Osteocyte (in vitro differentiated cells): ENCODE data around the gene CCHCR1. TPM values are rescaled to one million over a fixed set of nuclear protein-coding genes. Genes with fewer than 3 reads are reported as not detected.
"Not testable (repeated sequence)": the region's sequence is repeated elsewhere in the genome, so short reads cannot be mapped to it uniquely, and the experiment has no call there.

Source experiments
- DNase-seq: peaks from one replicate; pipeline ENCODE4 v3.0.0; 2021; ENCODE audit warnings: mixed read lengths; ENCODE audit not compliant: unreplicated experiment; ENCODE audit errors: extremely low spot score
- H3K27ac Mint-ChIP-seq: one replicate; pipeline ENCODE4 v1.8.0; 2021; ENCODE audit warnings: mild to moderate bottlenecking, mixed read lengths; ENCODE audit not compliant: unreplicated experiment
- H3K27me3 Mint-ChIP-seq: one replicate; pipeline ENCODE4 v1.8.0; 2021; ENCODE audit warnings: mixed read lengths; ENCODE audit not compliant: unreplicated experiment
- H3K36me3 Mint-ChIP-seq: one replicate; pipeline ENCODE4 v1.8.0; 2021; ENCODE audit warnings: mixed read lengths; ENCODE audit not compliant: unreplicated experiment
- H3K4me1 Mint-ChIP-seq: one replicate; pipeline ENCODE4 v1.8.0; 2021; ENCODE audit warnings: mixed read lengths; ENCODE audit not compliant: unreplicated experiment
- H3K4me3 Mint-ChIP-seq: one replicate; pipeline ENCODE4 v1.8.0; 2021; ENCODE audit warnings: mild to moderate bottlenecking, moderate library complexity, mixed read lengths; ENCODE audit not compliant: unreplicated experiment
- H3K9me3 Mint-ChIP-seq: one replicate; pipeline ENCODE4 v1.8.0; 2021; ENCODE audit warnings: mixed read lengths; ENCODE audit not compliant: unreplicated experiment
- CTCF ChIP-seq: fragments of 200-600 bp; sonication (generic); IDR thresholded peaks from 2 replicates; pipeline ENCODE4 v1.5.0; 2021; ENCODE audit warnings: antibody characterized with exemption, mild to moderate bottlenecking, moderate library complexity
- total RNA-seq: library from RNA; stranded (reverse); gene quantifications from 2 replicates; pipeline ENCODE4 v1.2.1, GENCODE V29; 2021

Gene CCHCR1
- total RNA-seq, 1 donor from 2014 or later = 19.0 TPM

GRCh38 chr6:31187780-31188194, 30.2 kb upstream of the CCHCR1 start:
- DNase-seq = no peak
- H3K27me3 Mint-ChIP-seq = no peaks in the 10 kb centered on the region

GRCh38 chr6:31186052-31186734, 28.6 kb upstream of the CCHCR1 start:
- H3K9me3 Mint-ChIP-seq = no peaks in the 10 kb centered on the region
- H3K36me3 Mint-ChIP-seq = no peaks in the 10 kb centered on the region
- TF ChIP-seq CTCF = no peak
- no peaks in the 10 kb centered on the region for H3K27me3 Mint-ChIP-seq
- no peak overlapping the region for H3K27ac Mint-ChIP-seq
- DNase-seq = no peak
- no peaks in the 10 kb centered on the region for H3K4me1 Mint-ChIP-seq
- H3K4me3 Mint-ChIP-seq = no peak overlapping the region

More at GRCh38 chr6:31187780-31188194, 30.2 kb upstream of the CCHCR1 start:
- H3K9me3 Mint-ChIP-seq = no peaks in the 10 kb centered on the region
- no peaks in the 10 kb centered on the region for H3K36me3 Mint-ChIP-seq
- H3K4me3 Mint-ChIP-seq = no peak overlapping the region
- no peak overlapping the region for H3K27ac Mint-ChIP-seq
- TF ChIP-seq CTCF = no peak
- H3K4me1 Mint-ChIP-seq = no peaks in the 10 kb centered on the region

- not testable (repeated sequence) for H3K9me3 Mint-ChIP-seq, H3K4me3 Mint-ChIP-seq, DNase-seq, H3K4me1 Mint-ChIP-seq, H3K27me3 Mint-ChIP-seq, H3K36me3 Mint-ChIP-seq
- H3K27ac Mint-ChIP-seq = peak overlapping the region; percentile 64
These were observed 28.1 kb upstream of the CCHCR1 start for GRCh38 chr6:31185695-31186051.

- H3K27me3 Mint-ChIP-seq, H3K9me3 Mint-ChIP-seq, H3K4me1 Mint-ChIP-seq, DNase-seq, H3K36me3 Mint-ChIP-seq, H3K4me3 Mint-ChIP-seq, H3K27ac Mint-ChIP-seq: not testable (repeated sequence)
These were observed 26.3 kb upstream of the CCHCR1 start for GRCh38 chr6:31183859-31184258.

- H3K27ac Mint-ChIP-seq, H3K9me3 Mint-ChIP-seq, H3K4me3 Mint-ChIP-seq, H3K4me1 Mint-ChIP-seq, H3K27me3 Mint-ChIP-seq, H3K36me3 Mint-ChIP-seq, DNase-seq: not testable (repeated sequence)
These were observed 25.7 kb upstream of the CCHCR1 start for GRCh38 chr6:31183287-31183686.

GRCh38 chr6:31180500-31180899, 22.9 kb upstream of the CCHCR1 start:
- H3K36me3 Mint-ChIP-seq = no peaks in the 10 kb centered on the region
- TF ChIP-seq CTCF = no peak
- no peak overlapping the region for H3K4me3 Mint-ChIP-seq
- no peak for DNase-seq
- no peaks in the 10 kb centered on the region for H3K27me3 Mint-ChIP-seq
- H3K9me3 Mint-ChIP-seq = no peaks in the 10 kb centered on the region
- H3K27ac Mint-ChIP-seq = no peak overlapping the region
- no peaks in the 10 kb centered on the region for H3K4me1 Mint-ChIP-seq
